Ureter (tissue), 1 donor: ENCODE results near the gene GRSF1. TPM values are rescaled to one million over a fixed set of nuclear protein-coding genes. Genes with fewer than 3 reads are reported as not detected.
"Not testable (repeated sequence)": the region's sequence is repeated elsewhere in the genome, so short reads cannot be mapped to it uniquely, and the experiment has no call there.

Source experiments
- DNase-seq: peaks from one replicate; pipeline ENCODE4 v3.0.0-alpha.2; 2020; ENCODE audit warnings: low spot score
- total RNA-seq: library from RNA; stranded (reverse); gene quantifications from one replicate; pipeline ENCODE4 v1.2.4, GENCODE V29; 2023
- donor health status: DM: yes; HTN: yes; CAD: no.

GRSF1 gene
- total RNA-seq, 1 donor from 2014 or later = 72.4 TPM

GRCh38 chr4:70833675-70834074 lies 6.0 kb downstream of the GRSF1 start:
- no peak for DNase-seq

GRCh38 chr4:70831293-70831692 lies 8.4 kb downstream of the GRSF1 start:
- DNase-seq = no peak

- DNase-seq = no peak
These were observed 9.6 kb downstream of the GRSF1 start for GRCh38 chr4:70830054-70830453.

GRCh38 chr4:70829492-70829891 lies 10.2 kb downstream of the GRSF1 start:
- no peak for DNase-seq

- DNase-seq = no peak
These were observed 10.7 kb downstream of the GRSF1 start for GRCh38 chr4:70829015-70829414.

GRCh38 chr4:70818921-70819320 lies 20.8 kb downstream of the GRSF1 start:
- DNase-seq = no peak

GRCh38 chr4:70818173-70818855 lies 21.4 kb downstream of the GRSF1 start:
- DNase-seq = no peak

- DNase-seq = no peak
These were observed 22.8 kb downstream of the GRSF1 start for GRCh38 chr4:70816894-70817293.

- DNase-seq = no peak
These were observed 24.3 kb downstream of the GRSF1 start for GRCh38 chr4:70815370-70815769.

- no peak for DNase-seq
These were observed 31.5 kb downstream of the GRSF1 start for GRCh38 chr4:70808151-70808550.

GRCh38 chr4:70802928-70803580 lies 36.6 kb downstream of the GRSF1 start:
- no peak for DNase-seq

- DNase-seq = no peak
These were observed 38.4 kb downstream of the GRSF1 start for GRCh38 chr4:70801265-70801809.

GRCh38 chr4:70793626-70794025 lies 46.1 kb downstream of the GRSF1 start:
- no peak for DNase-seq

GRCh38 chr4:70788733-70789132 lies 51.0 kb downstream of the GRSF1 start:
- DNase-seq = no peak

- DNase-seq = no peak
These were observed 52.2 kb downstream of the GRSF1 start for GRCh38 chr4:70787496-70787895.

- DNase-seq = no peak
These were observed 56.6 kb downstream of the GRSF1 start for GRCh38 chr4:70783096-70783495.

- no peak for DNase-seq
These were observed 60.7 kb downstream of the GRSF1 start for GRCh38 chr4:70778888-70779422.

- DNase-seq = no peak
These were observed 66.6 kb downstream of the GRSF1 start for GRCh38 chr4:70772929-70773555.

- DNase-seq = not testable (repeated sequence)
These were observed 70.3 kb downstream of the GRSF1 start for GRCh38 chr4:70769396-70769795.

- no peak for DNase-seq
These were observed 71.3 kb downstream of the GRSF1 start for GRCh38 chr4:70768301-70768948.
